ENCODE measurements around the gene TBCB.

TBCB gene

GRCh38 chr19:36084231-36085009, 30.8 kb upstream of the TBCB start:
- no peaks in the 10 kb centered on the region for H3K9me3 ChIP-seq (ENCODE audit: control insufficient read depth in 2 of 2, low read length in 2 of 2)
- no peak overlapping the region for H3K4me3 ChIP-seq (ENCODE audit: low read length in 2 of 2)
- no peaks in the 10 kb centered on the region for H3K4me1 ChIP-seq (ENCODE audit: control insufficient read depth, insufficient read depth, low read length)
- H3K36me3 ChIP-seq (ENCODE audit: control insufficient read depth in 2 of 2, insufficient read depth in 2 of 2, low read length in 2 of 2) = no peaks in the 10 kb centered on the region
- H3K27me3 ChIP-seq (ENCODE audit: control insufficient read depth in 1 of 2, insufficient read depth in 2 of 2, low read length in 2 of 2) = no peaks in the 10 kb centered on the region
- no peak overlapping the region for H3K9ac ChIP-seq (ENCODE audit: low read length in 2 of 2)
- H3K27ac ChIP-seq (ENCODE audit: low read length) = no peak overlapping the region

GRCh38 chr19:36086326-36086725, 28.9 kb upstream of the TBCB start:
- Histone ChIP-seq H3K9ac (ENCODE audit: low read length in 2 of 2) (no peak overlapping the region), H3K27ac (ENCODE audit: low read length) (no peak overlapping the region), H3K9me3 (ENCODE audit: control insufficient read depth in 2 of 2, low read length in 2 of 2) (no peaks in the 10 kb centered on the region), H3K36me3 (ENCODE audit: control insufficient read depth in 2 of 2, insufficient read depth in 2 of 2, low read length in 2 of 2) (no peaks in the 10 kb centered on the region), H3K27me3 (ENCODE audit: control insufficient read depth in 1 of 2, insufficient read depth in 2 of 2, low read length in 2 of 2) (no peaks in the 10 kb centered on the region), H3K4me3 (ENCODE audit: low read length in 2 of 2) (no peak overlapping the region), H3K4me1 (ENCODE audit: control insufficient read depth, insufficient read depth, low read length) (no peaks in the 10 kb centered on the region)

- no peak overlapping the region for H3K9ac ChIP-seq (ENCODE audit: low read length in 2 of 2)
- no peaks in the 10 kb centered on the region for H3K4me1 ChIP-seq (ENCODE audit: control insufficient read depth, insufficient read depth, low read length)
- H3K27me3 ChIP-seq (ENCODE audit: control insufficient read depth in 1 of 2, insufficient read depth in 2 of 2, low read length in 2 of 2) = no peaks in the 10 kb centered on the region
- no peaks in the 10 kb centered on the region for H3K9me3 ChIP-seq (ENCODE audit: control insufficient read depth in 2 of 2, low read length in 2 of 2)
- no peaks in the 10 kb centered on the region for H3K36me3 ChIP-seq (ENCODE audit: control insufficient read depth in 2 of 2, insufficient read depth in 2 of 2, low read length in 2 of 2)
- H3K4me3 ChIP-seq (ENCODE audit: low read length in 2 of 2) = no peak overlapping the region
- H3K27ac ChIP-seq (ENCODE audit: low read length) = no peak overlapping the region
These were observed 25.4 kb upstream of the TBCB start for GRCh38 chr19:36089847-36090246.

GRCh38 chr19:36090910-36091695, 24.2 kb upstream of the TBCB start:
- no peaks in the 10 kb centered on the region for H3K4me1 ChIP-seq (ENCODE audit: control insufficient read depth, insufficient read depth, low read length)
- no peaks in the 10 kb centered on the region for H3K36me3 ChIP-seq (ENCODE audit: control insufficient read depth in 2 of 2, insufficient read depth in 2 of 2, low read length in 2 of 2)
- no peak overlapping the region for H3K4me3 ChIP-seq (ENCODE audit: low read length in 2 of 2)
- H3K27me3 ChIP-seq (ENCODE audit: control insufficient read depth in 1 of 2, insufficient read depth in 2 of 2, low read length in 2 of 2) = no peaks in the 10 kb centered on the region
- H3K9me3 ChIP-seq (ENCODE audit: control insufficient read depth in 2 of 2, low read length in 2 of 2) = no peaks in the 10 kb centered on the region
- no peak overlapping the region for H3K9ac ChIP-seq (ENCODE audit: low read length in 2 of 2)
- no peak overlapping the region for H3K27ac ChIP-seq (ENCODE audit: low read length)

GRCh38 chr19:36092566-36092965, 22.7 kb upstream of the TBCB start:
- Histone ChIP-seq H3K4me1 (ENCODE audit: control insufficient read depth, insufficient read depth, low read length) (peaks cover 3% of the 10 kb centered on the region), H3K27ac (ENCODE audit: low read length) (no peak overlapping the region)

GRCh38 chr19:36093146-36093662, 22.1 kb upstream of the TBCB start:
- Histone ChIP-seq H3K9me3 (ENCODE audit: control insufficient read depth in 2 of 2, low read length in 2 of 2) (no peaks in the 10 kb centered on the region), H3K4me3 (ENCODE audit: low read length in 2 of 2) (no peak overlapping the region), H3K27me3 (ENCODE audit: control insufficient read depth in 1 of 2, insufficient read depth in 2 of 2, low read length in 2 of 2) (no peaks in the 10 kb centered on the region), H3K4me1 (ENCODE audit: control insufficient read depth, insufficient read depth, low read length) (peaks cover 3% of the 10 kb centered on the region), H3K36me3 (ENCODE audit: control insufficient read depth in 2 of 2, insufficient read depth in 2 of 2, low read length in 2 of 2) (no peaks in the 10 kb centered on the region), H3K9ac (ENCODE audit: low read length in 2 of 2) (no peak overlapping the region), H3K27ac (ENCODE audit: low read length) (no peak overlapping the region)

More at GRCh38 chr19:36092566-36092965, 22.7 kb upstream of the TBCB start:
- H3K9me3 ChIP-seq (ENCODE audit: control insufficient read depth in 2 of 2, low read length in 2 of 2) = no peaks in the 10 kb centered on the region
- H3K4me3 ChIP-seq (ENCODE audit: low read length in 2 of 2) = no peak overlapping the region
- H3K9ac ChIP-seq (ENCODE audit: low read length in 2 of 2) = no peak overlapping the region
- no peaks in the 10 kb centered on the region for H3K36me3 ChIP-seq (ENCODE audit: control insufficient read depth in 2 of 2, insufficient read depth in 2 of 2, low read length in 2 of 2)
- H3K27me3 ChIP-seq (ENCODE audit: control insufficient read depth in 1 of 2, insufficient read depth in 2 of 2, low read length in 2 of 2) = no peaks in the 10 kb centered on the region

GRCh38 chr19:36093687-36094086, 21.6 kb upstream of the TBCB start:
- no peaks in the 10 kb centered on the region for H3K27me3 ChIP-seq (ENCODE audit: control insufficient read depth in 1 of 2, insufficient read depth in 2 of 2, low read length in 2 of 2)
- H3K9ac ChIP-seq (ENCODE audit: low read length in 2 of 2) = no peak overlapping the region
- no peaks in the 10 kb centered on the region for H3K9me3 ChIP-seq (ENCODE audit: control insufficient read depth in 2 of 2, low read length in 2 of 2)
- H3K4me3 ChIP-seq (ENCODE audit: low read length in 2 of 2) = no peak overlapping the region
- peaks cover 3% of the 10 kb centered on the region for H3K4me1 ChIP-seq (ENCODE audit: control insufficient read depth, insufficient read depth, low read length)
- no peaks in the 10 kb centered on the region for H3K36me3 ChIP-seq (ENCODE audit: control insufficient read depth in 2 of 2, insufficient read depth in 2 of 2, low read length in 2 of 2)
- H3K27ac ChIP-seq (ENCODE audit: low read length) = no peak overlapping the region

GRCh38 chr19:36097036-36097435, 18.2 kb upstream of the TBCB start:
- H3K4me3 ChIP-seq (ENCODE audit: low read length in 2 of 2) = no peak overlapping the region
- H3K27me3 ChIP-seq (ENCODE audit: control insufficient read depth in 1 of 2, insufficient read depth in 2 of 2, low read length in 2 of 2) = no peaks in the 10 kb centered on the region
- H3K9ac ChIP-seq (ENCODE audit: low read length in 2 of 2) = no peak overlapping the region
- H3K4me1 ChIP-seq (ENCODE audit: control insufficient read depth, insufficient read depth, low read length) = peaks cover 3% of the 10 kb centered on the region
- no peaks in the 10 kb centered on the region for H3K36me3 ChIP-seq (ENCODE audit: control insufficient read depth in 2 of 2, insufficient read depth in 2 of 2, low read length in 2 of 2)
- H3K9me3 ChIP-seq (ENCODE audit: control insufficient read depth in 2 of 2, low read length in 2 of 2) = no peaks in the 10 kb centered on the region
- H3K27ac ChIP-seq (ENCODE audit: low read length) = no peak overlapping the region

GRCh38 chr19:36099166-36099785, 16.0 kb upstream of the TBCB start:
- Histone ChIP-seq H3K27ac (ENCODE audit: low read length) (no peak overlapping the region), H3K36me3 (ENCODE audit: control insufficient read depth in 2 of 2, insufficient read depth in 2 of 2, low read length in 2 of 2) (no peaks in the 10 kb centered on the region), H3K9me3 (ENCODE audit: control insufficient read depth in 2 of 2, low read length in 2 of 2) (no peaks in the 10 kb centered on the region), H3K4me1 (ENCODE audit: control insufficient read depth, insufficient read depth, low read length) (peaks cover 3% of the 10 kb centered on the region), H3K9ac (ENCODE audit: low read length in 2 of 2) (no peak overlapping the region), H3K4me3 (ENCODE audit: low read length in 2 of 2) (no peak overlapping the region), H3K27me3 (ENCODE audit: control insufficient read depth in 1 of 2, insufficient read depth in 2 of 2, low read length in 2 of 2) (no peaks in the 10 kb centered on the region)

- Histone ChIP-seq H3K4me3 (ENCODE audit: low read length in 2 of 2) (no peak overlapping the region), H3K27ac (ENCODE audit: low read length) (no peak overlapping the region), H3K4me1 (ENCODE audit: control insufficient read depth, insufficient read depth, low read length) (peaks cover 3% of the 10 kb centered on the region), H3K9me3 (ENCODE audit: control insufficient read depth in 2 of 2, low read length in 2 of 2) (no peaks in the 10 kb centered on the region), H3K27me3 (ENCODE audit: control insufficient read depth in 1 of 2, insufficient read depth in 2 of 2, low read length in 2 of 2) (no peaks in the 10 kb centered on the region), H3K9ac (ENCODE audit: low read length in 2 of 2) (no peak overlapping the region), H3K36me3 (ENCODE audit: control insufficient read depth in 2 of 2, insufficient read depth in 2 of 2, low read length in 2 of 2) (no peaks in the 10 kb centered on the region)
These were observed 14.8 kb upstream of the TBCB start for GRCh38 chr19:36100476-36100875.
